ENCODE measurements around the gene ANXA2.
"Not testable (repeated sequence)": the region's sequence is repeated elsewhere in the genome, so short reads cannot be mapped to it uniquely, and the experiment has no call there.

The ANXA2 gene

DNA sequence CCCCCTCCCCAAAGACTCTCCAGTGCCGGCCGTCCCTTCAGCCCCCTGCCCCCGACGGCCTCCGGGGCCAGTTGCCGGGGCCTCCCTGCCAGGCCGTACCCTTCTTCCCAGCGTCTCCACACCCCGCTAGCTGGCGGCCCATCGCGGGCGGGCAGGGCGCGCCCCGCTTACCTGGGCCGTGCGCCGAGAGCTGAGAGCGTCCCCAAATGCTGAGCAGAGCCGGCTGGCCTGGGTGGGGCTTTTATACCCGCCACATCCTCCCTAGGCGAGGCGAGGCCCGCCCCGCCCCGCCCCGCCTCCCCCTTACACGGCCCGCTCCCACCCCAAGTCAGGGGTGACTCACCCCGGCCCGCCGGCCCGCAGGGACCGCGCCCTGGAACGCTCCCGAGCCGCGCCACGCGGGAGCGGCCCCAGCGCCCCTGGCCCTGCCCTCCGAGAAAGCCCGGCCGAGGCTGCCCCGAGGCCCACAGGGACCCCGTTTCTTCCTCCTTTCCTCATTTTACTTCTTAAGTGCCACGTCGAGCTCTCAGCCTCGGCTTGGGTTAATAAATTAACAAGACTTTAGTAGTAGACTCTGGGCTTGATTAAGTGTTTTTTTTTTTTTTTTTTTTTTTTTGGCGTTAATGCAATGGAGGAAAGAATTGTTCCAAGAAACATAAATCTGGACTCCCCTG lies at the start of gene ANXA2:
Gene ANXA2 (minus strand): TSS at position 215 of the 674 bp plus-strand sequence. CDS start 11,911 bp downstream, outside the sequence.
- peak; percentile 81 for DNase-seq (ENCODE audit: low read depth)

- DNase-seq (ENCODE audit: low read depth) = no peak
Observed at GRCh38 chr15:60444289-60444912, 46.6 kb upstream of the ANXA2 start.

DNA sequence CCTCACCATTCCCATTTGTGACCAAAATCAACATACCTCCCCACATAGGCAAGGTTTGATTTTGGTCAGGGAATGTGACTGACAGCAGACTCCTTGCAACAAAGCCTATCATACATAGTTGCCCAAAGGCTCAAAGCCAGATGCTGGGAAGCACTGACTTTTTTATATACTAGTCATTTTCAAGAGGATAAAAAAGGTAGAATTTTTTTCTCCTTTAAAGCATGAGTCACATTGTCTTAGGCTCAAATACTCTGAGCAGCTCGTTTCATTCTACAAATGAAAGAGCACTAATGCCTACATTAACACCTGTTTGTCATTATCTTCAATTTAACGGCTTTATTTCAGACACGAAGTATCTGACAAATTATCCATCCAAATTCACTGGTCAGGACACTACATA lies 45.0 kb upstream of the ANXA2 start:
- no peak for DNase-seq (ENCODE audit: low read depth)

- no peak for DNase-seq (ENCODE audit: low read depth)
Observed at GRCh38 chr15:60442031-60442650, 44.4 kb upstream of the ANXA2 start.

GRCh38 chr15:60441331-60441730 lies 43.5 kb upstream of the ANXA2 start:
- DNase-seq (ENCODE audit: low read depth) = no peak

- no peak for DNase-seq (ENCODE audit: low read depth)
Observed at GRCh38 chr15:60438646-60439045, 40.9 kb upstream of the ANXA2 start.

- no peak for DNase-seq (ENCODE audit: low read depth)
Observed at GRCh38 chr15:60428935-60429334, 31.1 kb upstream of the ANXA2 start.

DNA sequence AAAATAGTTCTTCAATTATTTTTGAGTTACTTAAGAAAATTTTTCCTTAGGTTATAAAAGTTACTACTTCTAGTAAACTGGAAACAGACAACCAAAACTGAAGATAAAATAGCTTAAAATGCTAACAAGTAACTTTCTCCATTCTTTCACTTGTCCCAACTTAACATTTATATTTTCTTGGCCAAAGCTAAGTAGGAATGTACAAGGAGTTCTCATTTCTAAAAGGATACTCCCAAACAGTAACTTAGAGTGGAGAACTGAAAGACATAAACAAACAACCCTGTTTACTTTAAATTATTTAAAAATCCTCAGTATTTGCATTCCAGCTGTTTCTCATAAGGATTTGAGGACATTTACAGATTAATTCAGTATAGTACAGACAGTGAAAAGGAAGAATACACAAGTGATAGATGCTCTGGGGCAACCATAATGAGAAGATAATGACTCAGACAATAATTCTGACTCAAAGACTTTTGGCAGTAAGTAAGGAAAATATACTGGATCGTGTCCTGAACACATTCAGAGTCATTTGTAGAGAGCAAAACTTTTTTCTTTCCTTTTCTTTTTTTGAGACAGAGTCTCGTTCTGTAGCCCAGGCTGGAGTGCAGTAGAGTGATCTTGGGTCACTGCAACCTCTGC lies 29.2 kb upstream of the ANXA2 start:
- no peak for DNase-seq (ENCODE audit: low read depth)

DNA sequence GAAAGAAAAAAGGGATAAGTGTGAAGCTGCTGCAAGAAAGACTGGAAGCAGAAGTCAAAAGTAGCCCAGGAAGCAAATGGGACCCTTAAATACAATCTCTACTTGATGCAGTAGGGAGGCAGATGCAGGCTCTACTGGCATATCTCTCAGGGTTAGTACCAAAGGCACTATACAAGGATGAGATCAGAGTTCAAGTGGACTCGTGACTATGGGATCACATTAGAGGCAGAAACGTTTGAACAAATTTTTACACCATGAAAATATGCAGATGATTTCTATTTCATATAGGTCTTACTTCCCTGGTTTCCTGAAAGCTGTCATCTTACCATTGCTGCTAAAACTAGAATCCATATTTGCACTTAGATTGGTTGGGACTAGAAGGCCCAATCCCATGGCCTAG lies 27.7 kb upstream of the ANXA2 start:
- DNase-seq (ENCODE audit: low read depth) = no peak

- no peak for DNase-seq (ENCODE audit: low read depth)
Observed at GRCh38 chr15:60424006-60424405, 26.2 kb upstream of the ANXA2 start.

GRCh38 chr15:60423537-60423936 lies 25.8 kb upstream of the ANXA2 start:
- no peak for DNase-seq (ENCODE audit: low read depth)

DNA sequence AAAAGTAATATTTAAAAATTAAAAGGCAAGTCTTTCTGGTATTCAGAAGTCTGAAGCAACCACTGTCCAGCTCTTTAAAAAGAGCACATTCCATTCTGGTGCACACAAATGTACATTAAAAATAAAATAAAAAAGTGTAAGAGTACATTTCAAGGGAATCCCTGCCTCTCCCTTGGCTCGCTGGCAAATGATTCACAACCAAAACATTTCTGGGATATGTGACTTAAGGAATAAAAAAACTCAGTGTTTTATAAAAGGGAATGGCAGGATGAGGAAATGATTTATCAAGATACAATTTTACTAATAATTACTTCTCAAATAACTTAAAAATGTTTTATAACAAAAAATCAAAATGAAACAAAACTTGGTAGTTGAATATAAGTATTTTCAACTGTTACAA lies 23.8 kb upstream of the ANXA2 start:
- DNase-seq (ENCODE audit: low read depth) = no peak

GRCh38 chr15:60420203-60420716 lies 22.5 kb upstream of the ANXA2 start:
- DNase-seq (ENCODE audit: low read depth) = no peak

- no peak for DNase-seq (ENCODE audit: low read depth)
Observed at GRCh38 chr15:60419753-60420152, 22.0 kb upstream of the ANXA2 start.

- DNase-seq (ENCODE audit: low read depth) = no peak
Observed at GRCh38 chr15:60418096-60418495, 20.3 kb upstream of the ANXA2 start.

- DNase-seq (ENCODE audit: low read depth) = no peak
Observed at GRCh38 chr15:60417112-60417511, 19.3 kb upstream of the ANXA2 start.

GRCh38 chr15:60416484-60416883 lies 18.7 kb upstream of the ANXA2 start:
- no peak for DNase-seq (ENCODE audit: low read depth)

DNA sequence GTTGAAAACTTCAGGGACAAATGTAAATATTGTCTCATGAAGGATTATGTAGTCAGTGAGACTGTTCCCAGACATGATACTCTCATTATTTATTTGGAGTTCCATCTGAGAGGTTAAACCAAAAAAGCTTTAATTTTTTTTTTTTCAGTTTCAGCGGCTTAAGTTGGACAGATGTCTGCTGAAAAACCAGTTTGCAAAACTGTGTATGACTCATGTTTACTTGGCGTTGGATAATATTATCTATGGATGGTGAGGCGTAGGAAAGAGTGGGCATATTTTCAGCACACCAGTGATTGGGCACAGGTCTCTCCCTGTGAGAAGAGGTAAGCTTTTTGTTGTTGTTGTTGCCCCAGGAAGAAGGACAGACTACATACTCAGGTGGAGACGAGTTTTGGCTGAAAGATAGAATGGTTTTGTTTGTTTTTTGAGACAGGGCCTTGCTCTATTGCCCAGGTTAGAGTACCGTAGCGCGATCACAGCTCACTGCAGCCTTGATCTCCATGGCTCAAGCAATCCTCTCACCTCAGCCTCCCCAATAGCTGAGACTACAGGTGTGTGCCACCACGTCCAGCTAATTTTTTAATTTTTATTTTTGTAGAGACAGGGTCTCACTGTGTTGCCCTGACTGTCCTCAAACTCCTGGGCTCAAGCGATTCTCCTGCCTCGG lies 16.4 kb upstream of the ANXA2 start:
- no peak for DNase-seq (ENCODE audit: low read depth)

GRCh38 chr15:60413231-60413824 lies 15.5 kb upstream of the ANXA2 start:
- DNase-seq (ENCODE audit: low read depth) = no peak

DNA sequence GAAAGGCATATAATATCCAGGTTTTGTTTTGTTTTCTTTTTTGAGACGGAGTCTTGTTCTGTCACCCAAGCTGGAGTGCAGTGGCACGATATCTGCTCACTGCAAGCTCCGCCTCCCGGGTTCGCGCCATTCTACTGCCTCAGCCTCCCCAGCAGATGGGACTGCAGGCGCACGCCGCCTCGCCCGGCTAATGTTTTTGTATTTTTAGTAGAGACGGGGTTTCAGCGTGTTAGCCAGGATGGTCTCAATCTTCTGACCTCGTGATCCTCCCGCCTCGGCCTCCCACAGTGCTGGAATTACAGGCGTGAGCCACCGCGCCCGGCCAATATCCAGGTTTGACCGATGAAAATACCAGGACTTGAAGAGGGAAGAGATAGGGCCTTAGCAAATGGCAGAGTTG lies 15.0 kb upstream of the ANXA2 start:
- DNase-seq (ENCODE audit: low read depth) = not testable (repeated sequence)

DNA sequence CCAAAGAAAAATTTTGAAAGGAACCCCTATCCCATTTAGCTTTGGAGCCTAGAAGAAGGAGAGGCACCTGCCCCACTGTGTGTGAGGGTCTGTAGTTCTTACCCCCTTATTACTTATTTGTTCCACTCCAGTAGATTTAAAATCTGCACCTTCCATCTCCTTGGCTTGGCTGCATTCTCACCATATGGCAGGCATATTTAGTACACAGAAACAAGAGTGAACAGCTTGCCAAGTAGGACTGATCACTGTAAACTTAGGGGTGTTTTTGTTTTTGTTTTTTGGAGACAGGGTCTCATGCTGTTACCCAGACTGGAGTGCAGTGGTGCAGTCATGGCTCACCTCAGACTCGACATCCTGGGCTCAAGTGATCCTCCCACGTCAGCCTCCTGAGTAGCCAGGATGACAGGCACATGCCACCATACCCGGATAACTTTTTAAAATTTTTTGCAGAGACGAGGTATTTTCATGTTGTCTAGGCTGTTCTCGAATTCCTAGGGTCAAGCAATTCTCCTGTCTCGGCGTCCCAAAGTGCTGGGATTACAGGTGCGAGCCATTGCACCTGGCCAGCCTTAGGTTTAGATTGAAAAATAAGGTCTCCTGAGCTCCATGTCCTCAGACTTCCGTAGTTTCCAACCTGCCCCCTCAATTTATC lies 14.1 kb upstream of the ANXA2 start:
- no peak for DNase-seq (ENCODE audit: low read depth)
